GM23248 (cell line): Measurements from ENCODE around the gene PLCB2. TPM values are rescaled to one million over a fixed set of nuclear protein-coding genes. Genes with fewer than 3 reads are reported as not detected.
A peak's percentile ranks its signal among the peaks of the same experiment; 100 is the strongest.

Source experiments
- DNase-seq: peaks from one replicate; pipeline ENCODE4 v3.0.0-alpha.2; 2015
- H2AFZ ChIP-seq: fragments of 200-600 bp; sonication (generic); 2 replicates; pipeline ENCODE4 v1.6.1; 2016; ENCODE audit warnings: antibody characterized with exemption
- H3F3A ChIP-seq: fragments of 200-600 bp; sonication (generic); 2 replicates; pipeline ENCODE4 v1.6.1; 2016; ENCODE audit warnings: mild to moderate bottlenecking, antibody characterized with exemption, mixed run types; ENCODE audit not compliant: insufficient read depth
- H3K27ac ChIP-seq: fragments of 200-600 bp; sonication (generic); 2 replicates; pipeline ENCODE4 v1.5.1; 2016; ENCODE audit warnings: mild to moderate bottlenecking
- H3K27me3 ChIP-seq: fragments of 200-600 bp; sonication (generic); replicated peaks from 2 replicates; pipeline ENCODE4 v1.6.1; 2016; ENCODE audit warnings: mild to moderate bottlenecking; ENCODE audit not compliant: insufficient read depth
- H3K36me3 ChIP-seq: fragments of 200-600 bp; sonication (generic); 2 replicates; pipeline ENCODE4 v1.6.1; 2016; ENCODE audit warnings: low read depth, mild to moderate bottlenecking
- H3K4me1 ChIP-seq: fragments of 200-600 bp; sonication (generic); 2 replicates; pipeline ENCODE4 v1.6.1; 2016; ENCODE audit warnings: mild to moderate bottlenecking; ENCODE audit not compliant: insufficient read depth
- H3K4me2 ChIP-seq: fragments of 200-600 bp; sonication (generic); one replicate; pipeline ENCODE4 v1.6.1; 2016; ENCODE audit warnings: mild to moderate bottlenecking; ENCODE audit not compliant: unreplicated experiment
- H3K4me3 ChIP-seq: fragments of 200-600 bp; sonication (generic); 2 replicates; pipeline ENCODE4 v1.5.1; 2016; ENCODE audit warnings: mild to moderate bottlenecking
- H3K79me2 ChIP-seq: fragments of 200-600 bp; sonication (generic); 2 replicates; pipeline ENCODE4 v1.6.1; 2016; ENCODE audit warnings: mild to moderate bottlenecking; ENCODE audit not compliant: insufficient read depth
- H3K9ac ChIP-seq: fragments of 200-600 bp; sonication (generic); 2 replicates; pipeline ENCODE4 v1.6.1; 2016; ENCODE audit warnings: mild to moderate bottlenecking
- H3K9me2 ChIP-seq: fragments of 200-600 bp; sonication (generic); 2 replicates; pipeline ENCODE4 v1.6.1; 2016; ENCODE audit warnings: mixed run types, mild to moderate bottlenecking, moderate library complexity; ENCODE audit not compliant: insufficient read depth
- H3K9me3 ChIP-seq: fragments of 200-600 bp; sonication (generic); one replicate; pipeline ENCODE4 v1.6.1; 2017; ENCODE audit warnings: low read depth
- H4K20me1 ChIP-seq: fragments of 200-600 bp; sonication (generic); 2 replicates; pipeline ENCODE4 v1.6.0; 2016; ENCODE audit not compliant: insufficient read depth
- EZH2 ChIP-seq: fragments of 200-600 bp; sonication (generic); IDR thresholded peaks from 2 replicates; pipeline ENCODE4 v1.6.1; 2018; ENCODE audit warnings: antibody characterized with exemption, mild to moderate bottlenecking; ENCODE audit not compliant: insufficient read depth, poor library complexity, severe bottlenecking
- EZH2phosphoT487 ChIP-seq: fragments of 200-600 bp; sonication (generic); IDR thresholded peaks from 2 replicates; pipeline ENCODE4 v1.6.1; 2018; ENCODE audit warnings: antibody characterized with exemption, moderate library complexity, mild to moderate bottlenecking, low read depth; ENCODE audit not compliant: insufficient read depth
- WGBS, 2 experiments: methylation state at CpG; one replicate each; pipeline ENCODE4 v1.1.6; 2015 to 2017; ENCODE audit warnings: low lambda C conversion rate in 2 of 2, low coverage in 1 of 2; ENCODE audit errors: missing lambda C conversion rate in 2 of 2; 5-methylcytosine and 5-hydroxymethylcytosine counted together
- in situ Hi-C: fragments of 300-500 bp; cut with MboI; formaldehyde crosslinking; loops from 2 replicates; pipeline ENCODE4 v1.15.0; 2020
- polyA plus RNA-seq: library from polyadenylated mRNA; unstranded; fragments of >200 nt; fragmentation: Nextera tagmentation; extraction: Ambion mirVana; gene quantifications from 2 replicates; pipeline ENCODE4 v1.2.1, GENCODE V29; 2016
- total RNA-seq: library from RNA; depleted of rRNA; stranded (reverse); fragments of >200 nt; shearing (Covaris generic); gene quantifications from 2 replicates; pipeline ENCODE4 v1.2.3, GENCODE V29; 2014

PLCB2 gene
- total and polyA plus RNA-seq, 2 experiments from 2014 or later: 0.54 to 1.1 TPM

- Histone ChIP-seq H3K79me2 (peaks cover 2% of the 10 kb centered on the region; the same call in 1 of the 2 replicates), H3K9ac (no peak overlapping the region), H3F3A (peaks cover 41% of the 10 kb centered on the region), H3K4me1 (peaks cover 38% of the 10 kb centered on the region), H3K4me3 (no peak overlapping the region), H3K27me3 (no peaks in the 10 kb centered on the region), H3K27ac (no peak overlapping the region), H3K36me3 (peaks cover under 1% of the 10 kb centered on the region; the same call in 1 of the 2 replicates), H3K9me2 (no peaks in the 10 kb centered on the region), H3K4me2 (no peak overlapping the region), H2AFZ (no peak overlapping the region), H3K9me3 (no peaks in the 10 kb centered on the region), H4K20me1 (no peaks in the 10 kb centered on the region)
- no peak for DNase-seq
- in situ Hi-C loops: no loop called here
- 81 to 85% methylated on average over 7 of the region's 7 CpGs for WGBS, 2 experiments
- TF ChIP-seq EZH2: no peak
- no peak for TF ChIP-seq EZH2phosphoT487
These were observed 23.9 kb upstream of the PLCB2 start for GRCh38 chr15:40331637-40332036.

- in situ Hi-C loops: no loop called here
- no peak for DNase-seq
- no peak overlapping the region for H3K9ac ChIP-seq
- H3K4me3 ChIP-seq: no peak overlapping the region
- peaks cover 41% of the 10 kb centered on the region for H3F3A ChIP-seq
- peak overlapping the region; percentile 50 for H3K27ac ChIP-seq
- H2AFZ ChIP-seq: no peak overlapping the region
- no peaks in the 10 kb centered on the region; the same call in 1 of the 2 replicates for H3K36me3 ChIP-seq
- TF ChIP-seq EZH2: no peak
- TF ChIP-seq EZH2phosphoT487: no peak
- H3K79me2 ChIP-seq: peaks cover 8% of the 10 kb centered on the region
- H3K4me1 ChIP-seq: peaks cover 41% of the 10 kb centered on the region
- no peaks in the 10 kb centered on the region for H4K20me1 ChIP-seq
- no peaks in the 10 kb centered on the region for H3K27me3 ChIP-seq
- 91% methylated on average over 7 of the region's 7 CpGs for WGBS, 2 experiments
- no peaks in the 10 kb centered on the region for H3K9me2 ChIP-seq
- H3K4me2 ChIP-seq: no peak overlapping the region
- no peaks in the 10 kb centered on the region for H3K9me3 ChIP-seq
These were observed 23.3 kb upstream of the PLCB2 start for GRCh38 chr15:40331026-40331425.

GRCh38 chr15:40330368-40330836, 22.7 kb upstream of the PLCB2 start:
- Histone ChIP-seq H3K4me3 (no peak overlapping the region), H3K9me3 (no peaks in the 10 kb centered on the region), H3K27me3 (no peaks in the 10 kb centered on the region), H3K9ac (no peak overlapping the region), H3K27ac (peak overlapping the region; percentile 50), H2AFZ (no peak overlapping the region), H3K4me1 (peaks cover 47% of the 10 kb centered on the region), H3K79me2 (peaks cover 14% of the 10 kb centered on the region), H3F3A (peaks cover 41% of the 10 kb centered on the region), H3K4me2 (no peak overlapping the region), H3K36me3 (no peaks in the 10 kb centered on the region), H3K9me2 (no peaks in the 10 kb centered on the region), H4K20me1 (no peaks in the 10 kb centered on the region)
- 47 to 60% methylated on average over 5 of the region's 5 CpGs for WGBS, 2 experiments
- in situ Hi-C loops: no loop called here
- DNase-seq: peak; percentile 64
- TF ChIP-seq EZH2phosphoT487: no peak
- no peak for TF ChIP-seq EZH2

GRCh38 chr15:40329804-40330203, 22.1 kb upstream of the PLCB2 start:
- 94 to 97% methylated on average over 7 of the region's 7 CpGs for WGBS, 2 experiments
- peak overlapping the region; percentile 50 for H3K27ac ChIP-seq
- no peaks in the 10 kb centered on the region for H3K36me3 ChIP-seq

More at GRCh38 chr15:40329804-40330203, 22.1 kb upstream of the PLCB2 start:
- H4K20me1 ChIP-seq: no peaks in the 10 kb centered on the region
- no peak overlapping the region for H2AFZ ChIP-seq
- no peak overlapping the region for H3K4me3 ChIP-seq
- in situ Hi-C loops: no loop called here
- no peaks in the 10 kb centered on the region for H3K27me3 ChIP-seq
- peaks cover 41% of the 10 kb centered on the region for H3F3A ChIP-seq
- H3K4me1 ChIP-seq: peaks cover 52% of the 10 kb centered on the region
- no peak overlapping the region for H3K4me2 ChIP-seq
- H3K9ac ChIP-seq: no peak overlapping the region
- H3K79me2 ChIP-seq: peaks cover 20% of the 10 kb centered on the region
- DNase-seq: peak; percentile 29
- no peaks in the 10 kb centered on the region for H3K9me3 ChIP-seq
- H3K9me2 ChIP-seq: no peaks in the 10 kb centered on the region
- TF ChIP-seq EZH2phosphoT487 (no peak), EZH2 (no peak)
